NCI-H2227 (cell line): Measurements from ENCODE around the gene ITGA8.
"Not testable (repeated sequence)": the region's sequence is repeated elsewhere in the genome, so short reads cannot be mapped to it uniquely, and the experiment has no call there.

Source experiments
- DNase-seq: peaks from one replicate; lab custom pipeline; 2025; ENCODE audit not compliant: unreplicated experiment; lab: John Stamatoyannopoulos, UW

The ITGA8 gene

DNA sequence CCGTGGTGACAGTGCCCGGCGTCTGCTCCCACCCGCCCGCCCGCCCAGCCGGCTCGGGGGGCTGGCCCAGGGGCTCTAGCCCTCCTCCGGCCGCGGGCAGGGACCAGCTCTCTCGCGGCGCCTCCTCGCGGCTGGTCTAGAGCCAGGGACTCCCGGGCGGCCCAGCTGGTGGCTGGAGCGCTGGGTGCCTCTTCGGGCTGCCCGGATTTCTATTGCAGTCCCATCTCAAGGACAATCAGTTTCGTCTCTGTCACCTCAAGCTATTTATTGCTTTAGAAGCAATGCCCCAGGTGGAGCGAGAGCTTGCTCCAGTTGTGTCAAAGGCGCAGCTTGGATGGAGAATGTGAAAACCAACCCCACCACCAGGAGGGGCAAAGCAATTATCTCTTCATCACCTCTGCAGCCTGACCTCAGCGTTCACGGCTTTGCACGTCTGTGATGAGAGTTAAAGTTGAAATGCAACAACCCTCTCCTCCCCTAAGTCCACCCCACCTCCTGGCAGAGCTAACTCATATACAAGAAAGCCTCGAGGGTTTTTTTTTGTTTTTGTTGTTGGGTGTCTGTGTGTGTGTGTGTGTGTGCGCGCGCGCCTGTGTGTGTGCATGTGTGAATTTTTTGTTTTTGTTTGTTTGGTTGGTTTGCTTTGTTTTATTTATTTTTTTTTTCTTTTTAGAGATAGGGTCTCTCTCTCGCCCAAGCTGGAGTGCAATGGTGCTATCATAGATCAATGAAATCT is at the start of gene ITGA8:
TSS of gene ITGA8 (minus strand) at position 24 of the 736 bp plus-strand sequence. CDS start 151 bp downstream, outside the sequence.
- DNase-seq: peak; percentile 11

GRCh38 chr10:15764892-15765454 is 45.3 kb upstream of the ITGA8 start:
- no peak for DNase-seq

- DNase-seq: no peak
Observed at GRCh38 chr10:15763006-15763405, 43.3 kb upstream of the ITGA8 start.

- not testable (repeated sequence) for DNase-seq
Observed at GRCh38 chr10:15762239-15762638, 42.5 kb upstream of the ITGA8 start.

DNA sequence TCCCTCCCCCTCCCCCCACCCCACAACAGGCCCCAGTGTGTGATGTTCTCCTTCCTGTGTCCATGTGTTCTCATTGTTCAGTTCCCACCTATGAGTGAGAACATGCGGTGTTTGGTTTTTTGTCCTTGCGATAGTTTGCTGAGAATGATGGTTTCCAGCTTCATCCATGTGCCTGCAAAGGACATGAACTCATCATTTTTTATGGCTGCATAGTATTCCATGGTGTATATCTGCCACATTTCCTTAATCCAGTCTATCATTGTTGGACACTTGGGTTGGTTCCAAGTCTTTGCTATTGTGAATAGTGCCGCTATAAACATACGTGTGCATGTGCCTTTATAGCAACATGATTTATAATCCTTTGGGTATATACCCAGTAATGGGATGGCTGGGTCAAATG is 41.5 kb upstream of the ITGA8 start:
- not testable (repeated sequence) for DNase-seq

DNA sequence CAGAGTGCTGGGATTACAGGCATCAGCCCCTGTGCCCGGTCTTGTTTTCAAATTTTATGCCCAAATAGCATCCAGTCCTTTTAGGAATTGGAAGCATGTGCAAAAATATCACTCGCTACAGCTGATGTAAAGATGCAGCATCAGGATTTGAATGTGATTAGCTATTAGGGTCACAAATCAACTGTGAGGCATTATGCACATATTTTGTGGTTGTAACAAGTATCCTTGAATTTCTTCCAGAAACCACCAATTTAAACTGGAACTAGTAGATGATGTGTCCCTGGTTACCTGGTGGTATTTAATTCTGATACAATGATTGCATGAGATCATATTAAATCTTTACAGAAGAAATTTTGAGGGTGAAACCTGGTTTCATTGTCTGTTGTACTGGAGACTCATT is 41.0 kb upstream of the ITGA8 start:
- DNase-seq: no peak

DNA sequence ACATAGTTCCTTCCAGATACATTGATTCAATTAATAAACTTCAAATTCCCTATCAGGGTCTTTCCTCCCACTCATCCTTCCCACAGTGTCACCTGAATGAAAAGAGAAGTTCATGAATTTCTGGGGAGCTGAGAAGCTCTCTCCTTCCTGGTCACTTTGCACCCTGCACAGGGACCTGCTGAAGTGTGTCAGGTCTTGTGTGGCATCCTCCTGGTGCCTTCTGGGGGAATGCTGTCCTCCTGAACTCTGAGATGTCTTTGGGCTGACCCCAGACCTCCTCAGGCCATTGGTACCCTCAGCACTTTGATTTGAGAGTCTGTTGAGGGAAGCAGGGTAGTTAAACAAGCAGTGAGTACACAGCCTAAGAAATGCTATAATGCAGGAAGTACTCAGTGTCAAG is 39.5 kb upstream of the ITGA8 start:
- DNase-seq: no peak

DNA sequence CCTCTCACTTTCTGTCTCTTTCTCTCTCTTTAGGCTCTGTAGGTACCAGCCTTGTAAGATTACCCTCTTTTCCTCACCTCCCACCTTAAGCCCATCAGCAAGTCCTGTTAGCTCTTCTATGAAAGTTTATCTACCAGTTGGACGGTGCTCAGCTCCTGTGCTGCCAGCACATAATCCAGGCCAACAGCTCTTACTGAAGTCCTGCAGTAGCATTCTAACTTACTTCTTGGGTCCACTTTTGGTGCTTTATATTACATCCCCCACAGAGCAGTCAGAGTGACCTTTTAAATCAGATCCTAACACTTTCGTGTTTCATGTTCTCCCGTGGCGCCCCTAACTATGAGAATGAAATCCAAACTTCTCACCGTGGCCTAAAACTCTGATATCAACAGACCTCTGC is 38.9 kb upstream of the ITGA8 start:
- DNase-seq: no peak

- no peak for DNase-seq
Observed at GRCh38 chr10:15754937-15755336, 35.2 kb upstream of the ITGA8 start.

- DNase-seq: no peak
Observed at GRCh38 chr10:15751046-15751445, 31.3 kb upstream of the ITGA8 start.

DNA sequence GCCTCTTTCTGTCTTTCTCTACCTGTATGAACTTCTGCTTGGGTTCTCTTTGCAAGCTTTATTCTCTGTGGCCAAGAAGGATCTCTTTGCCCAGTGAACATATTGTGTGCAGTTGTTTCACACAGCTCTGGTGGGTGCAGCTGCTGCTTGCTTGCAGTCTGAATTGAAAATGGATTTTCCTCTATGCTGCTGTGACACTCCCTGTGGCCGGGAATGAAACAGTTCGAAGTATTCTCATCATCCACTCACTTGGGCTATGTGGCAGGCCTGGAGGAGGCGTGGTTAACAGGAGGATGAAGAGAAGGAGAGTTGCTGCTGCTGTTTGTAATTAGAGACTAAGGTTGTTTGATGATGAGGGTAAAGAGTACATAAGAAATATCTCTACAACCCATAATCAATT is 28.4 kb upstream of the ITGA8 start:
- no peak for DNase-seq

DNA sequence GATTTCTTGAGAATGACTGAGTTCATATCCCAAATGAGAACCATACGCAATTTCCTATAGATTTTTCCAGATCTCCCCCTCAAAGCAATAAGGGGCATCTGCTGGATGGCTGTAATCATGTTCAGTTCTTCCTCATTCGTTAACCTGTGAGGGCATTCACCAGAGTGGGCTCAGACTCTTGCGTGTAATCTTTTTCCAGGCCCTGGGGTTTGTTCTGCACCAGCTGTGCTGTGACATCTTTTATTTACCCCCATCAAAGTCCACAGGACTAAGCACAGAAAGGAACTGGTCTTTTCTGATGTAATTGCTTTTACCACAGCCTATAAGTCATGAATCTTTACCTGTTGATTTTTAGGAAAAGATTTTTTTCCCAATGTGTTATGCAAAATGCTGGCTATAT is 27.9 kb upstream of the ITGA8 start:
- DNase-seq: no peak

DNA sequence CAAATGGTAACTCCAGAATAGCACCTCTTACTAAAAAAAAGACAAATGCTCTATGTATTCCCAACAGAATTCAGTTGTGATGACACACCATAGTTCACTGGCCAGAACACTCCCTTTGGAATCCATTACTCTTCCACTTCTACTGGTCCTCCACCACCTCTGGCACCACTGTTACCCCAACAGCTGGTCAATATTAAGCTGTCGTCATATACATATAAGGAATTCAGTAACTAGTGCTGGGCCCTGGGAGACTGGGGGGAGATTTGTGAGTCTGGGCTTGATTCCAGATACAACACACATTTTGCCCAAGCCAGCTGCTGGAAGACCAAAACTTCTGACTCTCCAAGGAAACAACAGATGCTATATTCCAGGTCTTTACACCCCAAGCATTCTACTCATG is 26.0 kb upstream of the ITGA8 start:
- no peak for DNase-seq

GRCh38 chr10:15744217-15744865 is 24.6 kb upstream of the ITGA8 start:
- DNase-seq: peak; percentile 25

- DNase-seq: no peak
Observed at GRCh38 chr10:15743443-15743842, 23.7 kb upstream of the ITGA8 start.

DNA sequence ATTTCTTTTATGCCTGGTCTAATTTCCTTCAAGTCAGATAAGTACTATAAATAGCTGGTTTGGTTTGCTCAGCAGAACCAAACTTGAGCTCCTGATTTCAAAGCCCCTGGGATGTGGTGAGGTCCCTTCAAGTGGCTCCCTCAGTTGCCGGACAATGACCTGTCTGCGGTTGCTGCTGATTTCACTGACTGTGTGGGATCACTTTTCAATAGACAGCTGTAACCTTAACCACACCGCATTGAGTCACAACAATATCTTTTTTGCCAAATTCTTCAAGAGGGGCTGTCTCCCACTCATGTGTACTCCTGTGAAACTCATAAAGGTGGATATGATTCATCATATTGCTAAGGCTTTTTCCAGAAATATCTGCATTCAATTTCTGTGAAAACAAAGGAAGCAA is 23.1 kb upstream of the ITGA8 start:
- no peak for DNase-seq

GRCh38 chr10:15742102-15742501 is 22.4 kb upstream of the ITGA8 start:
- DNase-seq: no peak

GRCh38 chr10:15741581-15741980 is 21.9 kb upstream of the ITGA8 start:
- DNase-seq: no peak

- no peak for DNase-seq
Observed at GRCh38 chr10:15740261-15740660, 20.5 kb upstream of the ITGA8 start.

GRCh38 chr10:15739254-15739970 is 19.7 kb upstream of the ITGA8 start:
- DNase-seq: no peak

- DNase-seq: no peak
Observed at GRCh38 chr10:15738270-15738925, 18.7 kb upstream of the ITGA8 start.
